Measurements from ENCODE around the gene LONP2.
A peak's percentile ranks its signal among the peaks of the same experiment; 100 is the strongest.

Gene LONP2, protein sequence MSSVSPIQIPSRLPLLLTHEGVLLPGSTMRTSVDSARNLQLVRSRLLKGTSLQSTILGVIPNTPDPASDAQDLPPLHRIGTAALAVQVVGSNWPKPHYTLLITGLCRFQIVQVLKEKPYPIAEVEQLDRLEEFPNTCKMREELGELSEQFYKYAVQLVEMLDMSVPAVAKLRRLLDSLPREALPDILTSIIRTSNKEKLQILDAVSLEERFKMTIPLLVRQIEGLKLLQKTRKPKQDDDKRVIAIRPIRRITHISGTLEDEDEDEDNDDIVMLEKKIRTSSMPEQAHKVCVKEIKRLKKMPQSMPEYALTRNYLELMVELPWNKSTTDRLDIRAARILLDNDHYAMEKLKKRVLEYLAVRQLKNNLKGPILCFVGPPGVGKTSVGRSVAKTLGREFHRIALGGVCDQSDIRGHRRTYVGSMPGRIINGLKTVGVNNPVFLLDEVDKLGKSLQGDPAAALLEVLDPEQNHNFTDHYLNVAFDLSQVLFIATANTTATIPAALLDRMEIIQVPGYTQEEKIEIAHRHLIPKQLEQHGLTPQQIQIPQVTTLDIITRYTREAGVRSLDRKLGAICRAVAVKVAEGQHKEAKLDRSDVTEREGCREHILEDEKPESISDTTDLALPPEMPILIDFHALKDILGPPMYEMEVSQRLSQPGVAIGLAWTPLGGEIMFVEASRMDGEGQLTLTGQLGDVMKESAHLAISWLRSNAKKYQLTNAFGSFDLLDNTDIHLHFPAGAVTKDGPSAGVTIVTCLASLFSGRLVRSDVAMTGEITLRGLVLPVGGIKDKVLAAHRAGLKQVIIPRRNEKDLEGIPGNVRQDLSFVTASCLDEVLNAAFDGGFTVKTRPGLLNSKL

DNA sequence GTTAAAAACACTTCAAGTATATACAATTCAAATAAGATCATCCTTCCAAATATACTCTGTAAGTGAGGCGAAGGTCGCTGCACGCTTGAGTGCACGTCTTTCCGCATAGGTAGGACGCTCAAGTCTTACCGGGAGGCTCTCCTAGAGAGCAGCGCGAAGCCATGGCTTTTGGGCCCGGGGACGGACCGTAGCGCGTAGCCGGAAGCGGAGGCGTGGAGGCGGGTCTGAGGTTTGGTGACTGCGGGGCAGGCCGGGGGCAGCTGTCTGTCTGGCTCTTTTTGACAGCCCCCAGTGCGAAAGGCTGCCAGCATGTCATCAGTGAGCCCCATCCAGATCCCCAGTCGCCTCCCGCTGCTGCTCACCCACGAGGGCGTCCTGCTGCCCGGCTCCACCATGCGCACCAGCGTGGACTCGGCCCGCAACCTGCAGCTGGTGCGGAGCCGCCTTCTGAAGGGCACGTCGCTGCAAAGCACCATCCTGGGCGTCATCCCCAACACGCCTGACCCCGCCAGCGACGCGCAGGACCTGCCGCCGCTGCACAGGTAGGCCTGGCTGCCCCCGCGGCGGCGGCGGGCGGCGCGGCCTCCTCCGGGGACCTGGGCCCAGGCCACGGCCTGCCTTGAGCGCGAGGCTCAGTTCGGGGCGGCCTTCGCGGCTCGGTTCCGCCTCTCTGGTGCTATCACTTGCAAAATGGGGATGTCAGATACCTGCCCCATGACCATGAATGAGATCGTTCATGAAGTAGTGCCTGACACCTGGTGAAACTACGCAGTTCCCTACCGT, at the start of gene LONP2:
Gene LONP2 (plus strand): TSS at position 221 of the 783 bp plus-strand sequence. CDS start 89 bp downstream, at position 310.
- TF ChIP-seq, protein P1, sequence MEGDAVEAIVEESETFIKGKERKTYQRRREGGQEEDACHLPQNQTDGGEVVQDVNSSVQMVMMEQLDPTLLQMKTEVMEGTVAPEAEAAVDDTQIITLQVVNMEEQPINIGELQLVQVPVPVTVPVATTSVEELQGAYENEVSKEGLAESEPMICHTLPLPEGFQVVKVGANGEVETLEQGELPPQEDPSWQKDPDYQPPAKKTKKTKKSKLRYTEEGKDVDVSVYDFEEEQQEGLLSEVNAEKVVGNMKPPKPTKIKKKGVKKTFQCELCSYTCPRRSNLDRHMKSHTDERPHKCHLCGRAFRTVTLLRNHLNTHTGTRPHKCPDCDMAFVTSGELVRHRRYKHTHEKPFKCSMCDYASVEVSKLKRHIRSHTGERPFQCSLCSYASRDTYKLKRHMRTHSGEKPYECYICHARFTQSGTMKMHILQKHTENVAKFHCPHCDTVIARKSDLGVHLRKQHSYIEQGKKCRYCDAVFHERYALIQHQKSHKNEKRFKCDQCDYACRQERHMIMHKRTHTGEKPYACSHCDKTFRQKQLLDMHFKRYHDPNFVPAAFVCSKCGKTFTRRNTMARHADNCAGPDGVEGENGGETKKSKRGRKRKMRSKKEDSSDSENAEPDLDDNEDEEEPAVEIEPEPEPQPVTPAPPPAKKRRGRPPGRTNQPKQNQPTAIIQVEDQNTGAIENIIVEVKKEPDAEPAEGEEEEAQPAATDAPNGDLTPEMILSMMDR (IDR thresholded peaks at IDR 0.05; ENCODE audit: low read depth, low read length): no peak
- peak within 1 kb of the TSS; percentile 86 to 95 for H3K4me3 ChIP-seq (replicated peaks in 1 of 2; ENCODE audit: low read depth in 2 of 2, low read length in 2 of 2)
- DNase-seq (ENCODE audit: low read depth in 2 of 2): peak; percentile 91

DNA sequence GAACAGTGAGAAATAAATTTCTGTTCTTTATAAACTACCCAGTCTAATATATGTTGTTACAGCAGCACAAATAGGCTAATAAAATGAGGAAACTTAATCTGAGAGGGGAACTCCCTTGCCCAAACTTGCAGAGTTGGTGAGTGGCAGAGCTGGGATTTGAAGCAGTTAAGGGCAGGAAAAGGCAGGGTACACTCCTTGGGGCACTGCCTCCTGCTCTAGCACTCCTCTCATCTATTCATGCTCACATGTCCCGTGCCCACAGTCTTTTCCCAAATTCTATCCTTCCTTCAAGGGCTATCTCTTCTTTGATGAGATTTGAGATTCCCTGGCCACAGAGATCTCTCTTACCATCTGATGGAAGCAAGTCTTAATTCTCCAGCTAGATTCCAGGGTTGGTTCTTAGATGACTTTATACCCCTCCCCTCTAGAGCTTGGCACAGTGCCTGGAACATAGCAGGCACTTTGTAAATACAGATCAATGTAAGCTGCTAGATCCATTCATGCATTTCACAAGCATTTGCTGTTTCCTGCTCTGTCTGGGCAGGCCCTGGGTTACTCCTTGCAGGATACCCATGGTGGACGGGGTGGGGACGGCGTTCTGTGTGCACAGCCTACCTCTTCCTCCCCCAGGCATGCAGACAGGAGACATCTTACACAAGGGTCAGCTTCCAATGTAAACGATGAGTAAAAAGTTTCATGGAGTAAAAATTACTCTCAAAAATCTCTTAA, 49.1 kb upstream of the LONP2 start:
- TF ChIP-seq, protein P1 (IDR thresholded peaks at IDR 0.05; ENCODE audit: low read depth, low read length): no peak
- peak; percentile 15 to 38 for DNase-seq (ENCODE audit: low read depth in 2 of 2)
- H3K4me3 ChIP-seq (replicated peaks in 1 of 2; ENCODE audit: low read depth in 2 of 2, low read length in 2 of 2): no peak overlapping the region

DNA sequence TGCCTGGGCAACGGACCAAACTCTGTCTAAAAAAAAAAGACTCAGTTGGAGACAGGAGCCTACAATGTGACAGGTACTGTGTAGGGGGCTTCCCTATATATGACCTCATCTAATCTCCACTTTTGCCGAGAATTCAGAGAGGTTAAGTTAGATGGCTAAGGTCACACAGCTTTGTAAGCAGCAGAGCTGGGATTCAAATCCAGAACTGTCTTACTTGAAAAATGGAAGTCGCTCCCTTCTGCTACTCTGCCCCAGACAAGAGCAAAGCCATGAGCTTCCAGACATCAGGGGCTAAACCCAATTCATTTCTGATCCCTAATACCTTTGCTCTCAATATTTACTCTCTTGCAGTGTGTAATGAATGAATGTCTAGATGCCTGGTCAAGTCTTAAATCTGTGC, 46.8 kb upstream of the LONP2 start:
- TF ChIP-seq, protein P1 (IDR thresholded peaks at IDR 0.05; ENCODE audit: low read depth, low read length): no peak
- H3K4me3 ChIP-seq (replicated peaks in 1 of 2; ENCODE audit: low read depth in 2 of 2, low read length in 2 of 2): no peak overlapping the region
- no peak for DNase-seq (ENCODE audit: low read depth in 2 of 2)

DNA sequence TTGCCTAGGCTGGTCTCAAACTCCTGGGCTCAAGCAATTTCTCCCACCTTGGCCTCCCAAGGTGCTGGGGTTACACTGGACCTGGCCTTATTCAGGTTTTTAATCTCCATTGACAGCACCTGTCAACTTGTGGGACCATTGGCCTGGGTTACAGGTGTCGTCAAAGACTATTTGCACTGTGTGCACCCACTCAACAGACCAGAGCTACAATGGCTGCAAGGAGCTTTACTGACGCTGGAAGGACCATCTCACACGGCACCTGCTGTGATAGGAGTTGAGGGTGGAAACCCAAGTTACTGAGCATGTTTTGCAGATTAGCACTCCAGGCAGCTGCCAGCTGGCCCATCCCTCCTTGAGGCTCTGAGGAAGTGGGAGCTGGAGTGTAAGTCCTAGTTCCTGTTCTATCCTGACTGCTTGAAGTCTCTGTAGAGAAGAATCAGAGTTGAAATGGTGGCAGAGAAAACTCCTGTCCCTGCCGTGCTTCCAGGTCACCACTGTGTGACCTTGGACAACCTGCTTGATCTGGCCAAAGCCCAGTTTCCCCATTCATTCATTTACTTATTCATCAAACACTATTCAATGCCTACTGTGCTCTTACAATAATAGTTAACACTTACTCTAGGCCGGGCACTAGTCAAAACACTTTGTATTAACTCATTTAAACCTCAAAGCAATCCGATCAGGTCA, 42.4 kb upstream of the LONP2 start:
- DNase-seq (ENCODE audit: low read depth in 2 of 2): no peak
- TF ChIP-seq, protein P1 (IDR thresholded peaks at IDR 0.05; ENCODE audit: low read depth, low read length): no peak
- no peak overlapping the region for H3K4me3 ChIP-seq (replicated peaks in 1 of 2; ENCODE audit: low read depth in 2 of 2, low read length in 2 of 2)

DNA sequence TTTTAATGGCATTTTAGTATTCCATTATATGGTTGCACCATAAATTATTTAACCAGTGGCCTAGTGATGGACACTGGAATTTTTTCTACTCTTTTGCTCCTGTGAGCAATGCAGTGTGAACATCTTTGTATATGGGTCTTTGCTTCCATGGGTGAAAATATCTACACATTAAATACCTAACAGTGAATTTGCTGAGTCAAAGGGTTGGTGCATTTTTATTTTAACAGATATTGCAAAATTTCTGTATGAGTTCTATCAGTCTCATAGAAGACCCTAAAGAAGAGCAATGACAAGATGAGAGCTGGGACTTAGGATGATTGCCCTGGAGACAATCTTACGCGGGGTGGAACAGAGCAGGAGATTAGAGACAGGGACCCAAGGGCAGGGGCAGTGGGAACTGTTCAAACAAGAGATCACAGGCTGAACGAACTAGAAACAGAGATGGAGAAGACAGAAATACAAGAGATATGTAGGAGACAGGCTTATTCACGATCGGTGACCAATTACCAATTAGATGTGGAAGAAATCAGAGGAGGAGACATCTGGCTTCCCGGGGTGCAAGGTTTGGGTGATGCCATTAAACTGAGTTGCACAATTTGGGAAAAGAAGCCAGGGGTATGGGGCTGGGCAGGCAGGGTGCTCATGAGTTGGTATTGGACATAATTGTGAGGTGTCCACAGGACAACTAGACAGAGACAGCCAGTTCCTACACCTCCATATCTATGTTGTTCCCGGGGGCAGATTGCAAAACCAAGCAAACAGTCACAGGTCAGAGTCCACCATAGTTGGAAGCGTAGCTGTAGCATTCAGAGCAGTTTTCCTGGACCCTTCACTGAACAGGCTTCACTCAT, 39.9 kb upstream of the LONP2 start:
- H3K4me3 ChIP-seq (replicated peaks in 1 of 2; ENCODE audit: low read depth in 2 of 2, low read length in 2 of 2): no peak overlapping the region
- DNase-seq (ENCODE audit: low read depth in 2 of 2): no peak
- TF ChIP-seq, protein P1 (IDR thresholded peaks at IDR 0.05; ENCODE audit: low read depth, low read length): no peak

Data from cardiac fibroblast (primary cell).